PFSK-1 (cell line): ENCODE measurements around the gene RCC2.

Experiments
- FOXP2 ChIP-seq: optimal IDR thresholded peaks from 2 replicates; pipeline ENCODE3; 2011; ENCODE audit warnings: borderline replicate concordance, control low read depth, inconsistent platforms; ENCODE audit not compliant: insufficient read depth; ENCODE audit errors: extremely low read length, extremely low read depth
- POLR2AphosphoS5 ChIP-seq: IDR thresholded peaks from 2 replicates; pipeline ENCODE4 v1.6.1; 2012; ENCODE audit warnings: low read depth, mild to moderate bottlenecking, control low read depth, low read length, moderate library complexity
- SIN3A ChIP-seq: IDR thresholded peaks from 2 replicates; pipeline ENCODE4 v1.6.1; 2012; ENCODE audit warnings: mild to moderate bottlenecking, low read length, moderate library complexity, borderline replicate concordance; ENCODE audit not compliant: insufficient read depth
- TAF1 ChIP-seq: IDR thresholded peaks from 2 replicates; pipeline ENCODE4 v1.6.1; 2012; ENCODE audit warnings: low read length, control low read depth, borderline replicate concordance; ENCODE audit not compliant: insufficient read depth
- TF ChIP-seq, protein P1 (sequence below), 2 experiments: IDR thresholded peaks; 2 replicates each; pipeline versions ENCODE4 v1.6.1 to v1.8.0; 2011 to 2012; ENCODE audit warnings: low read depth in 2 of 2, low read length in 2 of 2, control low read depth in 1 of 2, inconsistent platforms in 1 of 2, mild to moderate bottlenecking in 1 of 2, moderate library complexity in 1 of 2; ENCODE audit not compliant: insufficient read depth in 1 of 2

The RCC2 gene

DNA sequence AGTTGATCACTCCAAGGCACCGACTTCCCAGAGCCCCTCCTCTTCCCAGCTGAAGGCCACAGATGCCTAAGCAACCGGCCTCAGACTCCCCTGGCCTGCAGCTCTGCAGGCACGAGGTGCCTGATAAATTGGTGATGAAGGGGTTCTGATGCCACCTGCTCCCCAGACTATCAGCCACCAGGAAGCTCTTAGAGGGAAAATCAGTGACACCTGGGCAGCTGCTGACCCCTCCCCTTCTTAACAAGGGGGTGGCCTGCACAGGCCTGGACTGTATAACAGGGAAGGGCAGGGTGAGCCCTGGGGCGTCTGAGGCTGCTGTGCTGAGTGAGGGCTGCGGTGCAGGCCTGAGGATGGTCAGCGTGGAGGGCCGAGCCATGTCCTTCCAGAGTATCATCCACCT is 67.6 kb downstream of the RCC2 start, which contains the start of gene PADI6:
Gene PADI6, plus strand, starts transcription at position 301 of the 400 bp plus-strand sequence. Its CDS starts 50 bp downstream, at position 351.
- TF ChIP-seq SIN3A: no peak
- TF ChIP-seq FOXP2: no peak
- TF ChIP-seq, protein P1, sequence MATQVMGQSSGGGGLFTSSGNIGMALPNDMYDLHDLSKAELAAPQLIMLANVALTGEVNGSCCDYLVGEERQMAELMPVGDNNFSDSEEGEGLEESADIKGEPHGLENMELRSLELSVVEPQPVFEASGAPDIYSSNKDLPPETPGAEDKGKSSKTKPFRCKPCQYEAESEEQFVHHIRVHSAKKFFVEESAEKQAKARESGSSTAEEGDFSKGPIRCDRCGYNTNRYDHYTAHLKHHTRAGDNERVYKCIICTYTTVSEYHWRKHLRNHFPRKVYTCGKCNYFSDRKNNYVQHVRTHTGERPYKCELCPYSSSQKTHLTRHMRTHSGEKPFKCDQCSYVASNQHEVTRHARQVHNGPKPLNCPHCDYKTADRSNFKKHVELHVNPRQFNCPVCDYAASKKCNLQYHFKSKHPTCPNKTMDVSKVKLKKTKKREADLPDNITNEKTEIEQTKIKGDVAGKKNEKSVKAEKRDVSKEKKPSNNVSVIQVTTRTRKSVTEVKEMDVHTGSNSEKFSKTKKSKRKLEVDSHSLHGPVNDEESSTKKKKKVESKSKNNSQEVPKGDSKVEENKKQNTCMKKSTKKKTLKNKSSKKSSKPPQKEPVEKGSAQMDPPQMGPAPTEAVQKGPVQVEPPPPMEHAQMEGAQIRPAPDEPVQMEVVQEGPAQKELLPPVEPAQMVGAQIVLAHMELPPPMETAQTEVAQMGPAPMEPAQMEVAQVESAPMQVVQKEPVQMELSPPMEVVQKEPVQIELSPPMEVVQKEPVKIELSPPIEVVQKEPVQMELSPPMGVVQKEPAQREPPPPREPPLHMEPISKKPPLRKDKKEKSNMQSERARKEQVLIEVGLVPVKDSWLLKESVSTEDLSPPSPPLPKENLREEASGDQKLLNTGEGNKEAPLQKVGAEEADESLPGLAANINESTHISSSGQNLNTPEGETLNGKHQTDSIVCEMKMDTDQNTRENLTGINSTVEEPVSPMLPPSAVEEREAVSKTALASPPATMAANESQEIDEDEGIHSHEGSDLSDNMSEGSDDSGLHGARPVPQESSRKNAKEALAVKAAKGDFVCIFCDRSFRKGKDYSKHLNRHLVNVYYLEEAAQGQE (IDR thresholded peaks at IDR 0.05; ENCODE audit: insufficient read depth in 1 of 2, low read depth in 2 of 2, low read length in 2 of 2): no peak
- TF ChIP-seq POLR2AphosphoS5: no peak

DNA sequence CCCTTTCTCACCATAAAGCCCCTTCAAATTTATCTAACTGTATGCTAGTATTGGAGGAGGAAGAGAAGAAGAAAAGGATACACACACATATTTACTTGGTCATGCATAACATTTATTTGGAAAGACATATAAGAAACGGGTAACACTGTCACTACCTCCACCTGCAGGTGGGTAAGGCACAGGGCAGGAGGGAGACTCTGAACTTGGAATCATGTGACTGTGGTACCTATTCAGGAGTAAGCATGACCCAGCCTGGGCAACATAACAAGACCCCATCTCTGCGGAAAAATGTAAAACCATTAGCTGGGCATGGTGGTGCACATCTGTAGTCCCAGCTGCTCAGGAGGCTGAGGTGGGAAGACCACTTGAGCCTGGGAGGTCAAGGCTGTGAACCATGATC is 68.9 kb downstream of the RCC2 start:
- TF ChIP-seq TAF1 (no peak), POLR2AphosphoS5 (no peak), FOXP2 (no peak), SIN3A (no peak)
- TF ChIP-seq, protein P1 (IDR thresholded peaks at IDR 0.05; ENCODE audit: insufficient read depth in 1 of 2, low read depth in 2 of 2, low read length in 2 of 2): no peak

DNA sequence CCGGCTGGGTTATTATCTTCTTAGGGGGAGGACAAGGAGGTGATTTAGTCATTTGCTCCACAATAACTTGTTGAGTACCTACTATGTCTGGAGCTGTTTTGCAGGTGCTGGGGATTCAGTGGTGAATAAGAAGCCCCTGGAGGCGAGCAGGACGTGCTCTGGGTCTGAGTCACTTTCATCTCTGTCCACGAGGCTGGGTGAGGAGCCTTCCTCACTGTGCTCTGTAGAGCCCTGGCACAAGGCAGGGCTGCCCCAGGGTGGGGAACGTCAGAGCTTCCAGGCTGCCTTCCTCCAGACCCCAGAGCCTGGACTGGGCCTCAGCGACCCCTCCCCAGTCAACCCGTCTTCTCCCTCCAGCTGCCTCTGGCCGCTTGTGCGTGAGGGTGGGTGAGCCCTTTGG is 70.0 kb downstream of the RCC2 start:
- TF ChIP-seq FOXP2 (no peak), SIN3A (no peak), POLR2AphosphoS5 (no peak)
- TF ChIP-seq, protein P1 (IDR thresholded peaks at IDR 0.05; ENCODE audit: insufficient read depth in 1 of 2, low read depth in 2 of 2, low read length in 2 of 2): no peak

DNA sequence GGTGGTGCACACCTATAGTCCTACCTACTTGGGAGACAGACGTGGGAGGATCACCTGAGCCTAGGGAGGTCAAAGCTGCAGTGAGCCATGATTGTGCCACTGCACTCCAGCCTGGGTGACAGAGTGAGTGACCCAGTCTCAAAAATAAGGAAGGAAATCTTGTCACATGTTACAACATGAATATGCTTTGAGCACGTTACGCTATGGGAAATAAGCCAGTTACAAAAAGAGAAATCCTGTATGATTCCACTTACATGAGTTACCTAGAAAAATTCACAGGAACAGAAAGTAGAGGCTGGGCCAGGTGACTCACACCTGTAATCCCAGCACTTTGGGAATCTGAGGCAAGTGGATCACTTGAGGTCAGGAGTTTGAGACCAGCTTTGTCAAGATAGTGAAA is 74.2 kb downstream of the RCC2 start:
- TF ChIP-seq POLR2AphosphoS5 (no peak), FOXP2 (no peak), TAF1 (no peak), SIN3A (no peak)
- TF ChIP-seq, protein P1 (IDR thresholded peaks at IDR 0.05; ENCODE audit: insufficient read depth in 1 of 2, low read depth in 2 of 2, low read length in 2 of 2): no peak

DNA sequence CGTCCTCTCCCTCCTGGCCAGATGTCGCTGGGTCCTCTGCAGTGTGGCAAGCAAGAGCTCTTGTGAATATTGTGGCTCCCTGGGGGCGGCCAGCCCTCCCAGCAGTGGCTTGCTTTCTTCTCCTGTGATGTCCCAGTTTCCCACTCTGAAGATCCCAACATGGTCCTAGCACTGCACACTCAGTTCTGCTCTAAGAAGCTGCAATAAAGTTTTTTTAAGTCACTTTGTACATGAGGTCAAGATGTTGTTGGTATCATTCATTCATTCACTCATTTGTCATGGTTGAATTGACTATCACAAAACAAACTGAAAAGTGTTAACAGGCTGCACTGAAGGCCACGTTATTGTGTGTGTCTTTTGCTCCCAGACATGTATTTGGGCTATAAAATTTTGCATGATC is 75.7 kb downstream of the RCC2 start:
- no peak for TF ChIP-seq POLR2AphosphoS5
- TF ChIP-seq, protein P1 (IDR thresholded peaks at IDR 0.05; ENCODE audit: insufficient read depth in 1 of 2, low read depth in 2 of 2, low read length in 2 of 2): no peak
- no peak for TF ChIP-seq TAF1
- TF ChIP-seq FOXP2: no peak
